NCI-H1694 (cell line): ENCODE measurements around the gene TBC1D22A.
A peak's percentile ranks its signal among the peaks of the same experiment; 100 is the strongest.

ENCODE experiments used
- DNase-seq: peaks from one replicate; lab custom pipeline; 2025; lab: John Stamatoyannopoulos, UW

The TBC1D22A gene

GRCh38 chr22:46958658-46959057 lies 196.2 kb downstream of the TBC1D22A start:
- no peak for DNase-seq

- no peak for DNase-seq
These were observed 196.9 kb downstream of the TBC1D22A start for GRCh38 chr22:46959369-46959768.

DNA sequence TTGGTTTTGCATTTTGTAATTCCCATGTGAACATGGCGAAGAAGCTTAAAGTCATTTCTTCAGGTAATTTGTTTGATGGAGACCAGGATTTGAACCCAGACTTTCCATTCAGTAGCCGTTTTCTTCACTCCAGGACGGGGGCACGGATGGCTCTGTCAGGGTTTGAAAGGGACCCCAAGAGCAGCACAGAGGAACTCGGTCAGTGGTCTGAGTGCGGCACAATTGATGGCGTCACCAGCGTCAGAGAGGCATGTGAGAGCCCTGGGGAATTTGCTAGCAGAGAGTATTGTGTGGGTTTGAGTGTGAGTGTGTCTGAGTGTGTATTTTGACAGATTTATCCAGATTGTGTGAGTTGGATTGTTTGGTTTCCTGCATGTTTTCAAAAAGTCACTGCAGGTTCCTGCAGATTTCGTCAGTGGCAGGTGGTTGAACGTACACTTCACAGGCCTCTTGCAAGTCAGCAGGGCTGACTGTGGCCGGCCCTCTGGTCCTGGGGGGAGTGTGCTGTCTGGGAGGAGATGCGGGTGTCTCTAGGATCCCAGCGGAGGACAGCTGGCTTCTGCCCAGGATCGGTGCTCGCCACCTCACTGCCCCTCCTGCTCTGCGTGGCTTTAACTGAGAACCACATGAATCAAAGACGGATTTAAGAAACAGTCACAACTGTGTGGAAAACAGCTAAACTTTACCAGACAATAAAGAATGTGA lies 199.3 kb downstream of the TBC1D22A start:
- no peak for DNase-seq

DNA sequence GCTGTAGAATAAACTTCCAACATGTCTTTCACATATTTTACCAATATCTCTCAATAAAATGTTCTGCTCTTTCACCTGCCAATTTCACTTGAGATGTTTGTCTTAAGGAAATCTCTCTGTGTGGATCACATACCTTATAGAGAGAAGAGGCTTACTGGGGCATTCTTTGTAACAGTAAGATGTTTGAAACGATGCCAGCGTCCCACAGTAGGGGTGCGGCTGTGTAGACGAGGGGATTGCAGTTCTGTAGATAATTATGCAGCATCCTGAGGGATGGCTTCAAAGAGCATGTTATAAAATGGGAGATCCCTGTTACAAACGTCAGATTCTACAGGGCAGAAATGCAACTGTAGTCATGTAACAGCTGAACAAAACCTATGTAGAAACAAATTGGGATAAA lies 200.0 kb downstream of the TBC1D22A start:
- DNase-seq, result no peak

DNA sequence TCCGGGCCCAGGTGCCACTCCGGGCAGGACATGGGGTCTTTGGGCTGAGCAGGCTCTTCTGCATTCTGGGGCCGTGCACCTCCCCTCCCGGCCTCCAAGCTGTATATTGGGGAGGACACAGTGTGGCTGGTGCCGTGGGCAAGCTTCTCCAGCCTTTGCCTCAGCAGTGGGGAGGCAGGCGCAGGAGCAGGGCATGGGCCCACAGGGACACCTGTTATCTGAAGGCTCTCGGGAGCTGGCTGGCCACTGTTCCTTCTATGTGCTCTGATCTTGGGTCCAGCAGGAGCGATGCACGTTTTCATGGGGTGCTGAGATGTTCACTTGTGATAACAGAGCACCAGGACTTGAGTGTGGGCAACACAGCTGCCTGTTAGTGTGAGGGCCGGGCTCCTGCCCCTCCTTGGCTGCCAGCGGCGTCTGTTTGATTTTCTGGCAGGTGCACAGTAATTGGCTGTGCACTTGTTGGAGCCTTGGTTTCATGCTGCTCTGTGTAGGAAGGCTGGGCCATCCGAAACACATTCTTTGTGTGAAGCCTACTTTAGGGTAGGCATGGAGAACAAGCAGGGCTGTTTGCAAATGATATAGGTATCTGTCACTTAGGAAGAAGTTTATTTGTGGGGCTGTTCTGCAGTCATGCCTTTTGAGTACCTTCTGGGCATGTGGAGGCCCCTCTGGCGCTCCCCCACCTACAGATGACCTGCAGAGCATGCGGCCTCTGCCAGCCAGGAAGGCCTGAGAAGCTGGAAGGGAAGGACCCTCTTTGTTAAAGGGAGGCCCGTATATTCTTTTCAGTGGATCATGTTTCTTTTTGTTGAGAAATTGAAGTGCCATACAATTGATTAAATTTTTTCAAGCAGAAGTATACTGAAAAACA lies 201.5 kb downstream of the TBC1D22A start:
- DNase-seq, result peak; percentile 19

DNA sequence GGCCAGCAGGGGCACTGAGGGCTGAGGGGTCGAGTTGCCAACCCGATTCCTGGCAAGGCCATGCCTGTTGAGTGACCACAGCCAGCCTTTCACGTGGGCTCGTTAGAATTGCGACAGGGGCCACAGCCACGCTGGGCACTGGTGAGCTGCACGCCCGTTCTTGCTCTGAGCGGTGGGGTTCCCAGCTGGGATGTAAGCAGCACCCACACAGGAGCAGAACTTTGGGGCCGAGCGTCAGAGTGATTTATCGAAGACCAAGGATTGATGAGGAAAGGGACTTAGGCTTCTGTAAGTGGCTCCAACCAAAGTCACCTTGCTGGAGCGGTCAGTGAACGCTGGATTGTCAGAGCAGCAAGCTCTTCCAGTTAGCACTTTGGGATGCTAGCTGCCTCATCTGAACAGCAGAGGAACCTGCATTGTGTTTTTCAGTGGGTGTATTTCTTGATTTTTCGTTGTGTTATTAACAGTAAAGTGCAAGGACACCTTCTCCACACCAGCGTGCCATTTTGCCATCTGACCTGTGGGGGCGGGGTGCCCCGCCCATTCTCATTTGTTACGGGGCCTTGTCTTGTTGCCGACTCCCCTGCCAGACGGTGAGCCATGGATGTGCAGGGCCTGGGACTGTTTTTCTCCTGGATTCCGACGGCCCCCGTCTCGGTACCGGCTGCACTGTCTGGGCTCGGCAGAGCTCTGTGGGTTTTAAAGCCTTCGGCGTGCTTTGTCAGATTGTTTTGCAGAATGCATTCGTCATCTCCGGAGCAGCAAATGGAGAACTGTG lies 202.5 kb downstream of the TBC1D22A start:
- no peak for DNase-seq

GRCh38 chr22:46965555-46966494 lies 203.4 kb downstream of the TBC1D22A start:
- DNase-seq, result peak; percentile 42

GRCh38 chr22:46966495-46966845 lies 204.0 kb downstream of the TBC1D22A start:
- DNase-seq, result no peak

DNA sequence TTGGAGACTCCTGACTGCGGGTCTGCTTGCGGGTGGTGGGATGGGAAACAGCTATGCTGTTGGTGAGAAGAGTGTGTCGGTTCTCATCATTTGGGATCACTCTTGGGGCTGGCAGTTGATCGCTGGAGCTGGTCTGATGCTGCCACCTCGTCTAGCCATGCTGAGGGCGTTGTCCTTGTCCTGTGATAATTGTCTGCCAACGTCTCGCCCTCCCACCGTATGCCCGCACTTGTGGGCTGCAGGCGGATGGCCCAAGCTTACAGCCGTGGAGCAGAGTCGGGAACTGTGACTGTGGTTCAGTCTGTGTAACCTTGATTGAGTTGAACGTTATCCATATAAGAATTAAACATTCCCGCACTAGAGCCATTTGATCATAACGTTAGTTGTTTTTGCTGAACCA lies 204.4 kb downstream of the TBC1D22A start:
- no peak for DNase-seq

DNA sequence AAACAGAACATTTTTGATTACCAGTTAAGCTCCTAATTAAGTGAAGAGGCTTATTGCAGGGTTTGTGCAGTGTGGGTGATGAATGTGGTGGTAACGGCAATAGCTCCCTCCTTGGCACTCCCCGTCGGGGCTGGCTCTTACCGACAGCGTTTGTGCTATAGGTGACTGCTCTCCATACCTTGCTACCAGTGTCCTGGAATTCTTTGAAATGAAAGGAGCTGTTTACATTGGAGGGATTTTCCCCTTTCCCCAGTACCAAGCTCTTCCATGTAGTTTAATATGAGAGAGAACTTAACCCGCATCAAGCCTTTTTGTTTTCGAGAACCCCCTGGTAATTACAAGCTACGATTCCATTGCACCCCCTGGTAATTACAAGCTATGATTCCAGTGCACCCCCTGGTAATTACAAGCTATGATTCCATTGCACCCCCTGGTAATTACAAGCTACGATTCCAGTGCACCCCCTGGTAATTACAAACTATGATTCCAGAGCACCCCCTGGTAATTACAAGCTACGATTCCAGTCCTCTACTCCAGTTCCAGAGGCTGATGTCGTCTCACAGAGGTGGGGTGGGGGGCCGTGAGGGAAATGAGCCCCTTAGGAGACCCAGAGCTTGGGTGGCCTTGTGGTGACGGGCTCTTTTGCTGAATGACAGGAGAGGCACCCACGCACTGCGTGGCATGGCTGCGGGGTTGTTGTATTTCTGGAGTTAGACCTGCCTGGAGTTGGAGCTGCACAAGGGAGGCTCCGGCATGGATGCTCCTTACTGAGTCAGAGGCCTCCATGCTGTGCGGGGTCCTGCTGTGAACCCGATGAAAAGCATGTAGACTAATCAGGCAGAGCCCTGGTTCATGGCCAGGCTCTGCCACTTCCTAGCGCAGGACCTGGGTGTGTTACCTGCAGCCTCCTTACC lies 205.3 kb downstream of the TBC1D22A start:
- no peak for DNase-seq

DNA sequence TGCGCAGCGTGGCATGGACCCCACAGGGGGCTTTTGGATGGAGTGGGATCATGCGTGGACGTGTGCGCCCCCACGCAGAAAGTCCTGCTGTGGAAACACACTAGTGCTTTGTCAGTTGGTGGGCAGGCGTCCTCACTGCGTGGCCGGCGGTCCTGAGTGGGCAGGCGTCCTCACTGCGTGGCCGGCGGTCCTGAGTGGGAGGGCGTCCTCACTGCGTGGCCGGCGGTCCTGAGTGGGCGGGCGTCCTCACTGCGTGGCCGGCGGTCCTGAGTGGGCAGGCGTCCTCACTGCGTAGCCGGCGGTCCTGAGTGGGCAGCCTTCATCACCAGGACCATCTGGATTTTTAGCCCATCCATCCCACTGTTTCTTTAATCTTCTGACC lies 205.9 kb downstream of the TBC1D22A start:
- no peak for DNase-seq

GRCh38 chr22:46968848-46969247 lies 206.4 kb downstream of the TBC1D22A start:
- no peak for DNase-seq

- no peak for DNase-seq
These were observed 207.0 kb downstream of the TBC1D22A start for GRCh38 chr22:46969491-46969890.

- DNase-seq, result no peak
These were observed 207.5 kb downstream of the TBC1D22A start for GRCh38 chr22:46969961-46970360.

GRCh38 chr22:46970411-46971098 lies 208.1 kb downstream of the TBC1D22A start:
- no peak for DNase-seq

GRCh38 chr22:46971099-46971763 lies 208.8 kb downstream of the TBC1D22A start:
- DNase-seq, result no peak

GRCh38 chr22:46971764-46972125 lies 209.3 kb downstream of the TBC1D22A start:
- DNase-seq, result no peak

DNA sequence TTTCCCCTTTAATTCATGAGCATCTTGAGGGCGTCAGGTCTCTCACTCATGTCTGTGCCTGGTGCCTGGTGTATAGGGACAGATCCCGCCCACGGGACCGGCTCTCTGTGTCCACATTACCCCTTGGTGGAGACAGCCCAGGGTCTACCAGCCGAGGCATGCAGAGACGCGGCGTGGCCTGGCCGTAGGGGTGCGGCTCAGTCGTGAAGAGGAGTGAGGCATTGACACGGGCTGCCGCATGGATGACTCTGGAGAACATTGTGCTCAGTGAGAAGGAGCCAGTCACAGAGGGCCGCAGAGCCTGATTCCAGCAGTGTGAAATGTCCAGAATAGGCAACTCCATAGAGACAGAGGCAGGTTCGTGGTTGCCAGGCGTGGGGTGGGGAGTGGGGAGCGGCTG lies 209.8 kb downstream of the TBC1D22A start:
- no peak for DNase-seq
